Fibroblast of pulmonary artery (primary cell): Measurements from ENCODE around the gene VPS13D.
A peak's percentile ranks its signal among the peaks of the same experiment; 100 is the strongest.
"Not testable (repeated sequence)": the region's sequence is repeated elsewhere in the genome, so short reads cannot be mapped to it uniquely, and the experiment has no call there.

ENCODE experiments used
- DNase-seq: peaks from one replicate; pipeline ENCODE4 v3.0.0-alpha.2; 2010; ENCODE audit warnings: low read depth
- H3K4me3 ChIP-seq: replicated peaks from 2 replicates; pipeline ENCODE4 v1.5.1; 2011; ENCODE audit warnings: low read depth, mild to moderate bottlenecking, control low read depth, low read length, moderate library complexity
- CTCF ChIP-seq: IDR thresholded peaks from 2 replicates; pipeline ENCODE4 v1.5.1; 2011; ENCODE audit warnings: mild to moderate bottlenecking, control low read depth, low read length, inconsistent platforms; ENCODE audit errors: missing control alignments

VPS13D gene

DNA sequence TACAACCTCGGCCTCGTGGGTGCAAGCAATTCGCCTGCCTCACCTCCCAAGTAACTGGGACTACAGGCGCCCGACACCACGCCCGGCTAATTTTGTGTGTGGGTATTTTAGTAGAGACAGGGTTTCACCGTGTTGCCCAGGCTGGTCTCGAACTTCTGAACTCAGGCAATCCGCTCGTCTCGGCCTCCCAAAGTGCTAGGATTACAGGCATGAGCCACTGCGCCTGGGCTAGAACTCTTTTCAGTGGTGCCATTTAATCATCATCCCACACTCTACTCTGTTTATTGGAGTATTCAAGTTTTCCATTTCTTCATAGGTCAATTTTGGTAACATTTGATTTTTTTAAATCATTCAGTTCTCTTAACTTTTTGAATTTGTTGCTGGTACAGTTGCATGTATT, 286.9 kb downstream of the VPS13D start:
- H3K4me3 ChIP-seq, result no peak overlapping the region
- no peak for TF ChIP-seq CTCF
- no peak for DNase-seq

DNA sequence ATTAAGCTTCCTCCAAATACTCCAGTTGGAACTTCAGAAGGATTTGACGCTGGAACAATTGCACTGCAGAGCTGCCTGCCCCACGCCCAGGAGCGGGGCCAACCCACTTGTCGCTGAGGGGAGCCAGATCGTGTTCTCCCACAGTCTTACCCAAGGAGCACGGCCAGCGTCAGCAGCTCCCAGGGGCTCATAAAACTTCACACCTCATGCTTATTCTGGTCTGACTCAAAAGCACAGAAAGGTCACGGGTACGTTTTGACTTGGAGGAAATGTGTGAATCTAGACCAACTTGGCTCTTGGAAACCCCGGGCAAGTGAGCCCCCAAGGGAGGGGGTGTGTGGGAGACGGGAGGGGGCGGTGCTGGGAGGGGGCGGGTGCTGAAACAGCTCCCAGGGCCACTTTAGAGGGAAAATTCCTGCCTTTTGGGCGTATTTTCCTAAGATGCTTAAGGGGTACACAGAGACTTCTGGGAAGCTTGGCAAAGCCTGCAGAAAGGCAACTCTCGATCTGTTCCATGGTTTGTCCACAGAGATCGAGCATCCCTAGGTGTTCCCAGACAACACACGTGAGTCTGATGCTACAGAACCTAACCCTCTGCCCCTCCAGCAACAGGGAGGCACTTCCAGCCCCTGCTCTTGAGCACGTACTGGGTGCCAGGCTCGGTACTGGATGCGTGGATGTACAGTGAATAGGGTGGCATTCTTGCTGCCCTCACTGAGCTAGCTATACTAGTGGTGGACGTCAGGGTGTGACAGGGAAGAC, 289.3 kb downstream of the VPS13D start:
- no peak for TF ChIP-seq CTCF
- DNase-seq, result peak; percentile 55

GRCh38 chr1:12519693-12520364, 290.0 kb downstream of the VPS13D start:
- TF ChIP-seq CTCF, result no peak
- DNase-seq, result no peak

More for the DNA sequence above, 289.3 kb downstream of the VPS13D start:
- H3K4me3 ChIP-seq, result no peak overlapping the region

DNA sequence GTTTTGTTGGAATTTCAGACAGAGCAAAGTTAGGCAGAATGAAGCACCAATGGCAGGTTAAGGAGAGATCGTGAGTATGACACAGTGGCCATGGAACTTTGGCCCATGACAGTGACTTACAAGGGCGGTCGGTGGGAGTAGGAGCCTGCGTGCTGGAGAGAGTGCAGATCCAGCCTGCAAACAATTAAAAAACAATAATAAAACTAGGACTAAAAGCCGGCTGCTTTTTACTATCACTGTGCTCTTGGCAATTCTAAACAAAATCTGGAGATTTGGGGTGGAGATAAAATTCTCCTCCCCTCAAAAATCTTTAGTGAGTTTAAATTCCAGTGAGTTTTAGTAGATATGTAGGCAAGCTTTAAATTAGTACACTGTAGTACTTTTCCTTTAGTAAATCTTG, 291.3 kb downstream of the VPS13D start:
- no peak overlapping the region for H3K4me3 ChIP-seq
- no peak for TF ChIP-seq CTCF
- DNase-seq, result no peak

More at GRCh38 chr1:12519693-12520364, 290.0 kb downstream of the VPS13D start:
- no peak overlapping the region for H3K4me3 ChIP-seq

GRCh38 chr1:12522780-12523179, 292.9 kb downstream of the VPS13D start:
- DNase-seq, H3K4me3 ChIP-seq: not testable (repeated sequence)

DNA sequence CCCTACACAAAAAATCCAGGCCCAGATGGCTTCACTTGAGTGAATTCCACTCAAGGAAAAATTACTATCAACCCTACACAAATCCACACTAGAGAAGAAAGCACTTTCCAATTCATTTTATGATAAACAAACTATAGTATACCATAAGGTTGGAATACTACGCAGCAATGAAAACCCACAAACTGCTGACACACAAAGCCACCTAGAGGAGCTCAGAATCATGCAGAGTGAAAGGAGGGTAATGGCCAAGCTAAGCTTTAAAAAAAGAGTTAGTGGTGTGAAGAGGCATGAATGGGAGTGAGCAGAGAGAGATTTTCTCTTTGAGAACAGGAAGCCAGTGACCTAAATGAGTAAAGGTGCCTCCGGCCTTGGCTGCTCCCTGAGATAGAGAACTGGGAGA, 294.4 kb downstream of the VPS13D start:
- TF ChIP-seq CTCF, result no peak
- DNase-seq, result no peak
- no peak overlapping the region for H3K4me3 ChIP-seq

GRCh38 chr1:12525311-12526181, 295.7 kb downstream of the VPS13D start:
- DNase-seq, result peak; percentile 52
- H3K4me3 ChIP-seq, result no peak overlapping the region
- TF ChIP-seq CTCF, result no peak
